ENCODE measurements around the gene EPB41L5.

Gene EPB41L5

DNA sequence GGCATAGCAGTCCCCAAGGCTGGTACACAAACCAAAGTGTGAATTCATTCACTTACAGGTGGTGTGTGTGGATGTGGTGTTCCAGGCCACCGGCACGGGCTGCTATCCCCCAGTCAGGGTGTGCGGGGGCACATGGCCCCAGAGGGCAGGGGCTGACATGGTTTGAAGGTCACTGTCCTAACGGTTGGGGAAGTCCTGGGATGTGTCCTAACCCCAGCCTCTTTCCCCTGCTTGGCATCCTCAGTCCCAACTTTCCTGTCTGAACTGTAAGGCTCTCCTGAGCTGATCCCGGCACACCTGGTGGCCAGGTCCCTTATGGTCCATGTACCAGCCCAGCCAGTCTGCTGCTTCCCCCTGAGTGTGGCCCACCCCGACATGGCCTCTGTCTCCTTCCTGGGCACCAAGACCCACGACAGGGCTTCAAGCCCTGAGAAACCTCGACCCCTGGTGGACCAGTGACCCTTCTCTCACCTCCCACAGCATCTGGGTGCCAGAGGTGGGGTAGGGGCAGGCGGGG, 212.7 kb downstream of the EPB41L5 start:
- no peak for DNase-seq (ENCODE audit: low spot score)

- DNase-seq (ENCODE audit: low spot score) = no peak
Observed at GRCh38 chr2:120226316-120226715, 213.4 kb downstream of the EPB41L5 start.

GRCh38 chr2:120227111-120227991, 214.5 kb downstream of the EPB41L5 start:
- DNase-seq (ENCODE audit: low spot score) = no peak

GRCh38 chr2:120228503-120228902, 215.6 kb downstream of the EPB41L5 start:
- DNase-seq (ENCODE audit: low spot score) = no peak
